HG02571 (cell line): ENCODE data around the gene BMPR1B.
"Not testable (repeated sequence)": the region's sequence is repeated elsewhere in the genome, so short reads cannot be mapped to it uniquely, and the experiment has no call there.

Experiments
- ATAC-seq: cut with Tn5 transposase; IDR thresholded peaks from one replicate; pipeline ENCODE4 v1.9.1; 2021; ENCODE audit warnings: mild to moderate bottlenecking, moderate library complexity; ENCODE audit not compliant: unreplicated experiment

The BMPR1B gene

GRCh38 chr4:94831607-94832006, 73.9 kb downstream of the BMPR1B start:
- no peak for ATAC-seq

GRCh38 chr4:94832329-94832728, 74.6 kb downstream of the BMPR1B start:
- not testable (repeated sequence) for ATAC-seq

GRCh38 chr4:94833394-94833793, 75.6 kb downstream of the BMPR1B start:
- no peak for ATAC-seq

- ATAC-seq: no peak
Measured at GRCh38 chr4:94834501-94834900, 76.7 kb downstream of the BMPR1B start.

- ATAC-seq: not testable (repeated sequence)
Measured at GRCh38 chr4:94841166-94841863, 83.6 kb downstream of the BMPR1B start.

- ATAC-seq: no peak
Measured at GRCh38 chr4:94841864-94842221, 84.1 kb downstream of the BMPR1B start.

- ATAC-seq: no peak
Measured at GRCh38 chr4:94843216-94843615, 85.5 kb downstream of the BMPR1B start.

GRCh38 chr4:94848326-94848725, 90.6 kb downstream of the BMPR1B start:
- no peak for ATAC-seq

- ATAC-seq: no peak
Measured at GRCh38 chr4:94849901-94850300, 92.1 kb downstream of the BMPR1B start.

- ATAC-seq: no peak
Measured at GRCh38 chr4:94852616-94853015, 94.9 kb downstream of the BMPR1B start.

GRCh38 chr4:94856030-94856429, 98.3 kb downstream of the BMPR1B start:
- no peak for ATAC-seq

- no peak for ATAC-seq
Measured at GRCh38 chr4:94870146-94870545, 112.4 kb downstream of the BMPR1B start.

GRCh38 chr4:94871644-94872305, 114.0 kb downstream of the BMPR1B start:
- no peak for ATAC-seq

GRCh38 chr4:94877973-94878372, 120.2 kb downstream of the BMPR1B start:
- ATAC-seq: no peak

GRCh38 chr4:94880956-94881355, 123.2 kb downstream of the BMPR1B start:
- no peak for ATAC-seq

GRCh38 chr4:94882756-94883155, 125.0 kb downstream of the BMPR1B start:
- ATAC-seq: no peak

GRCh38 chr4:94887027-94887426, 129.3 kb downstream of the BMPR1B start:
- no peak for ATAC-seq

- ATAC-seq: no peak
Measured at GRCh38 chr4:94889523-94889922, 131.8 kb downstream of the BMPR1B start.

- no peak for ATAC-seq
Measured at GRCh38 chr4:94889946-94890345, 132.2 kb downstream of the BMPR1B start.

- no peak for ATAC-seq
Measured at GRCh38 chr4:94890579-94890978, 132.8 kb downstream of the BMPR1B start.

- no peak for ATAC-seq
Measured at GRCh38 chr4:94892051-94892450, 134.3 kb downstream of the BMPR1B start.

GRCh38 chr4:94895081-94895480, 137.3 kb downstream of the BMPR1B start:
- no peak for ATAC-seq

GRCh38 chr4:94897023-94897422, 139.3 kb downstream of the BMPR1B start:
- ATAC-seq: no peak
